ENCODE data around the gene UBR4. TPM values are rescaled to one million over a fixed set of nuclear protein-coding genes. Genes with fewer than 3 reads are reported as not detected.

The UBR4 gene
- total RNA-seq, 1 experiment from 2014 or later, result 107 TPM

- Histone ChIP-seq H3K9ac (ENCODE audit: low read length) (no peak overlapping the region), H3K36me3 (ENCODE audit: control insufficient read depth in 1 of 2, insufficient read depth in 2 of 2, low read length in 2 of 2) (no peaks in the 10 kb centered on the region), H3K9me2 (ENCODE audit: insufficient read depth) (no peaks in the 10 kb centered on the region), H3K9me3 (ENCODE audit: control insufficient read depth in 1 of 2, insufficient read depth in 1 of 2, low read depth in 1 of 2, low read length in 2 of 2) (no peaks in the 10 kb centered on the region), H3K4me2 (ENCODE audit: low read length) (no peak overlapping the region), H3K27ac (ENCODE audit: low read depth, low read length) (no peak overlapping the region), H3K79me2 (ENCODE audit: insufficient read depth, low read length) (no peaks in the 10 kb centered on the region), H3K27me3 (ENCODE audit: insufficient read depth, low read length) (no peaks in the 10 kb centered on the region), H3K4me1 (ENCODE audit: control insufficient read depth in 1 of 2, insufficient read depth in 2 of 2, low read length in 2 of 2) (peaks cover 0 to 12% of the 10 kb centered on the region in 2 experiments; a peak in 2 of 4 replicates), H2AFZ (ENCODE audit: low read depth, low read length, poor library complexity, severe bottlenecking) (no peak overlapping the region), H3K4me3 (replicated peaks in 1 of 2; ENCODE audit: low read depth in 1 of 2, low read length in 2 of 2) (no peak overlapping the region), H4K20me1 (ENCODE audit: insufficient read depth) (no peaks in the 10 kb centered on the region)
- POLR2A ChIA-PET, result no interaction called here
- ATAC-seq, result no peak
- no TSS peak for BruUV-seq (replicated peaks)
- CTCF ChIA-PET, result interaction anchor here (2.3 kb wide), 1 partner anchor 146 kb away, joined by 5 read pairs; no protein-coding TSS in a partner anchor
- no peak for DNase-seq (ENCODE audit: low read depth, low spot score)
- RAD21 ChIA-PET (ENCODE audit: low non-redundant PET in 1 of 2, low total read pairs in 2 of 2, uncharacterized antibody in 2 of 2, unreplicated experiment in 2 of 2), result no interaction called here
- TF ChIP-seq ZBTB33 (IDR thresholded peaks at IDR 0.05; ENCODE audit: extremely low read depth, insufficient replicate concordance, low read length) (no peak), TCF7L2 (IDR thresholded peaks at IDR 0.05; ENCODE audit: borderline replicate concordance, extremely low read depth, insufficient read depth, insufficient read length) (no peak), CEBPB (IDR thresholded peaks at IDR 0.05; ENCODE audit: low read depth) (no peak), ZFX (IDR thresholded peaks at IDR 0.05) (no peak), RAD21 (IDR thresholded peaks at IDR 0.05; ENCODE audit: low read depth) (no peak)
- intact Hi-C loops (cut with micrococcal nuclease), result no loop called here
These were observed 151.6 kb downstream of the UBR4 start for GRCh38 chr1:19058476-19058797.

- H3K4me2 ChIP-seq (ENCODE audit: low read length), result no peak overlapping the region
- ATAC-seq (no peak), DNase-seq (ENCODE audit: low read depth, low spot score) (no peak)
- H3K4me3 ChIP-seq (replicated peaks in 1 of 2; ENCODE audit: low read depth in 1 of 2, low read length in 2 of 2), result no peak overlapping the region
- TF ChIP-seq EGR1 (IDR thresholded peaks at IDR 0.05; ENCODE audit: low read depth) (no peak), YY1 (IDR thresholded peaks at IDR 0.05; ENCODE audit: extremely low read depth, insufficient replicate concordance, low read depth, low read length) (no peak)
- no peaks in the 10 kb centered on the region for H4K20me1 ChIP-seq (ENCODE audit: insufficient read depth)
- no peak overlapping the region for H2AFZ ChIP-seq (ENCODE audit: low read depth, low read length, poor library complexity, severe bottlenecking)
- H3K79me2 ChIP-seq (ENCODE audit: insufficient read depth, low read length), result no peaks in the 10 kb centered on the region
- H3K27ac ChIP-seq (ENCODE audit: low read depth, low read length), result no peak overlapping the region
- ChIA-PET RAD21 (ENCODE audit: low non-redundant PET in 1 of 2, low total read pairs in 2 of 2, uncharacterized antibody in 2 of 2, unreplicated experiment in 2 of 2) (no interaction called here), CTCF (interaction anchor here (2.3 kb wide), 1 partner anchor 145 kb away, joined by 5 read pairs; no protein-coding TSS in a partner anchor), POLR2A (no interaction called here)
- H3K9ac ChIP-seq (ENCODE audit: low read length), result no peak overlapping the region
- peaks cover 0 to 17% of the 10 kb centered on the region in 2 experiments; a peak in 2 of 4 replicates for H3K4me1 ChIP-seq (ENCODE audit: control insufficient read depth in 1 of 2, insufficient read depth in 2 of 2, low read length in 2 of 2)
- H3K9me3 ChIP-seq (ENCODE audit: control insufficient read depth in 1 of 2, insufficient read depth in 1 of 2, low read depth in 1 of 2, low read length in 2 of 2), result no peaks in the 10 kb centered on the region
- no peaks in the 10 kb centered on the region for H3K27me3 ChIP-seq (ENCODE audit: insufficient read depth, low read length)
- no peaks in the 10 kb centered on the region for H3K36me3 ChIP-seq (ENCODE audit: control insufficient read depth in 1 of 2, insufficient read depth in 2 of 2, low read length in 2 of 2)
- no peaks in the 10 kb centered on the region for H3K9me2 ChIP-seq (ENCODE audit: insufficient read depth)
- no TSS peak for BruUV-seq (replicated peaks)
- intact Hi-C loops (cut with micrococcal nuclease), result no loop called here
These were observed 152.1 kb downstream of the UBR4 start for GRCh38 chr1:19057784-19058475.

Measured in HCT116 (cell line).